ENCODE measurements around the gene GAS2L1. TPM values are rescaled to one million over a fixed set of nuclear protein-coding genes. Genes with fewer than 3 reads are reported as not detected.

The GAS2L1 gene
- polyA plus RNA-seq, 2 of the 4 experiments (the other 2 are of a cell fraction) = 7.6 to 17.2 TPM

DNA sequence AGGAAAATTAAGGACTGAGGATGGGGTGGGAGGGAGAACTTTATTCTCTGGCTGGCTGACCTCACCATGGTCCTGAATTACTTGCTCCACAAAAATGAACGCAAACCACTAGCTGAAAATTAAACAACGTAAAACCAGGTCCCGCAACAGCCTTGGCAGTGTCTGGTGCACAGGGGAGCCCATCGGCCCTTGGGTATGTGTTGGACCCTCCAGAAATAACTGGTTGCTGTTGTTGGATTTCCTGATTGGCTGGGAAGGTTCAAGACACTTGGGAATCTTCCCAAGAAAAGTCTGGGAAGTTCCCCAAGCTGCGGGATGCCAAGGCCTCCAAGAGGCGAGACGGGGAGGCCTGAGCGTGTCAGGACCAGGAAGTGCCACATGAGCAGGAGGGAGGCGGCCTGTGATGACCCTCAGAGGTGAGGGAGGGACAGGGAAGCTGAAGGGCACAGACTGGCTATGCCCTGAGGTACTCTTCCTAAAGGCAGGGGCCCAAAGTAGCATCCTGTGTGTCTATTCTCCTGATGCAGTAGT, 19.4 kb downstream of the GAS2L1 start:
- Histone ChIP-seq H3K27ac (no peak overlapping the region), H3K4me3 (no peak overlapping the region), H3K4me2 (no peak overlapping the region), H3K9me3 (no peaks in the 10 kb centered on the region), H3K4me1 (no peaks in the 10 kb centered on the region)
- WGBS (ENCODE audit: missing lambda C conversion rate) = 75% methylated on average over 9 of the region's 9 CpGs
- FAIRE-seq (no peak), DNase-seq (ENCODE audit: low read depth in 1 of 2, low spot score in 1 of 2) (no peak), ATAC-seq (no peak)
- CTCF ChIA-PET = interaction anchor here (1.1 to 1.8 kb wide), 4 partner anchors 8 to 34 kb away, joined by 3 to 6 read pairs (median 6); partner anchors contain the start of gene RASL10A
- POLR2A ChIA-PET = no interaction called here
- no peak for TF ChIP-seq HOXB13 (CRISPR knock-in tag; IDR thresholded peaks at IDR 0.05; ENCODE audit: low read depth)
- TF ChIP-seq TFCP2L1 (CRISPR knock-in tag; IDR thresholded peaks at IDR 0.05) = no peak
- TF ChIP-seq NR3C1 (IDR thresholded peaks at IDR 0.05) = no peak
- TF ChIP-seq E2F6 (IDR thresholded peaks at IDR 0.05; ENCODE audit: borderline replicate concordance, low read depth) = no peak
- TF ChIP-seq RCOR1 (IDR thresholded peaks at IDR 0.05; ENCODE audit: low read depth, low read length) = no peak
- TF ChIP-seq RARB (CRISPR knock-in tag; IDR thresholded peaks at IDR 0.05) = no peak
- no peak for TF ChIP-seq FOXS1 (CRISPR knock-in tag; IDR thresholded peaks at IDR 0.05)
- no peak for TF ChIP-seq CHD4 (IDR thresholded peaks at IDR 0.05; ENCODE audit: borderline replicate concordance)
- TF ChIP-seq EHMT2 (IDR thresholded peaks at IDR 0.05; ENCODE audit: low read depth) = no peak
- TF ChIP-seq HES2 (IDR thresholded peaks at IDR 0.05) = no peak
- TF ChIP-seq RNF2 (IDR thresholded peaks at IDR 0.05; ENCODE audit: borderline replicate concordance, low read depth) = no peak
- no peak for TF ChIP-seq HDAC2 (IDR thresholded peaks at IDR 0.05)
- TF ChIP-seq FOSL2 (IDR thresholded peaks at IDR 0.05) = no peak
- TF ChIP-seq FOSL2 (CRISPR knock-in tag; IDR thresholded peaks at IDR 0.05) = no peak
- TF ChIP-seq, protein P1, sequence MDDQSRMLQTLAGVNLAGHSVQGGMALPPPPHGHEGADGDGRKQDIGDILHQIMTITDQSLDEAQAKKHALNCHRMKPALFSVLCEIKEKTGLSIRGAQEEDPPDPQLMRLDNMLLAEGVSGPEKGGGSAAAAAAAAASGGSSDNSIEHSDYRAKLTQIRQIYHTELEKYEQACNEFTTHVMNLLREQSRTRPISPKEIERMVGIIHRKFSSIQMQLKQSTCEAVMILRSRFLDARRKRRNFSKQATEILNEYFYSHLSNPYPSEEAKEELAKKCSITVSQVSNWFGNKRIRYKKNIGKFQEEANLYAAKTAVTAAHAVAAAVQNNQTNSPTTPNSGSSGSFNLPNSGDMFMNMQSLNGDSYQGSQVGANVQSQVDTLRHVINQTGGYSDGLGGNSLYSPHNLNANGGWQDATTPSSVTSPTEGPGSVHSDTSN (IDR thresholded peaks at IDR 0.05) = no peak
- TF ChIP-seq USF2 (IDR thresholded peaks at IDR 0.05) = no peak

DNA sequence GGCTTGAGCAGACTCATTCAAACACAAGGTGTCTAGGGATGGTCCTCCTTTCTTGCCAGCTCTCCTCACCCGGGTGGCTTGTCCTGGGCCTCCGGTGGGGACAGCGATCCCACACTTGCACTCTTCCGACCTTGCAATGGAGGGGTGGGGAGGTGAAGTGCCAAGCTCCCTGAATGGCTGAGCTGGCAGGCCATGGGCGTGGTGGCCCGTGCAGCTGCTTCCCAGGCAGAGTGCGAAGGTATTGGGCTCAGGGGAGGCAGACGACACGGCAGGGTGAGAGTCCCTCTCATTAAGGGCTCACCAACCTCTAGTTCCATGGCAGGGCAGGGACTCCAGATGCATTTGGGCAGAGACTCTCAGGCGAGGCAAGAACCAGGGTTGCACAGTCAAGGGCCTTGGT, 20.0 kb downstream of the GAS2L1 start:
- FAIRE-seq (no peak), ATAC-seq (no peak), DNase-seq (ENCODE audit: low read depth in 1 of 2, low spot score in 1 of 2) (no peak)
- ChIA-PET POLR2A (no interaction called here), CTCF (interaction anchor here (1.1 to 1.8 kb wide), 4 partner anchors 9 to 33 kb away, joined by 3 to 6 read pairs (median 6); partner anchors contain the start of gene RASL10A)
- TF ChIP-seq RARB (CRISPR knock-in tag; IDR thresholded peaks at IDR 0.05) (no peak), CTCF (IDR thresholded peaks at IDR 0.05) (no peak), SREBF2 (IDR thresholded peaks at IDR 0.05) (no peak), BCL3 (IDR thresholded peaks at IDR 0.05) (no peak)
- TF ChIP-seq, protein P1 (IDR thresholded peaks at IDR 0.05) = no peak
- no peak overlapping the region for H3K4me3 ChIP-seq
- H3K4me2 ChIP-seq = no peak overlapping the region
- H3K4me1 ChIP-seq = no peaks in the 10 kb centered on the region
- no peak overlapping the region for H3K27ac ChIP-seq
- 87% methylated on average over 5 of the region's 10 CpGs for WGBS (ENCODE audit: missing lambda C conversion rate)
- H3K9me3 ChIP-seq = no peaks in the 10 kb centered on the region

Measured in A549 (cell line).